Hematopoietic multipotent progenitor cell treated with erythropoietin and hydrocortisone succinate and interleukin-3 and kit ligand, for 17 days (in vitro differentiated cells): ENCODE data around the gene LIM2.
"Not testable (repeated sequence)": the region's sequence is repeated elsewhere in the genome, so short reads cannot be mapped to it uniquely, and the experiment has no call there.

Experiments used
- DNase-seq: peaks from one replicate; pipeline ENCODE4 v3.0.0-alpha.2; 2015; ENCODE audit warnings: low spot score

Gene LIM2, protein sequence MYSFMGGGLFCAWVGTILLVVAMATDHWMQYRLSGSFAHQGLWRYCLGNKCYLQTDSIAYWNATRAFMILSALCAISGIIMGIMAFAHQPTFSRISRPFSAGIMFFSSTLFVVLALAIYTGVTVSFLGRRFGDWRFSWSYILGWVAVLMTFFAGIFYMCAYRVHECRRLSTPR

DNA sequence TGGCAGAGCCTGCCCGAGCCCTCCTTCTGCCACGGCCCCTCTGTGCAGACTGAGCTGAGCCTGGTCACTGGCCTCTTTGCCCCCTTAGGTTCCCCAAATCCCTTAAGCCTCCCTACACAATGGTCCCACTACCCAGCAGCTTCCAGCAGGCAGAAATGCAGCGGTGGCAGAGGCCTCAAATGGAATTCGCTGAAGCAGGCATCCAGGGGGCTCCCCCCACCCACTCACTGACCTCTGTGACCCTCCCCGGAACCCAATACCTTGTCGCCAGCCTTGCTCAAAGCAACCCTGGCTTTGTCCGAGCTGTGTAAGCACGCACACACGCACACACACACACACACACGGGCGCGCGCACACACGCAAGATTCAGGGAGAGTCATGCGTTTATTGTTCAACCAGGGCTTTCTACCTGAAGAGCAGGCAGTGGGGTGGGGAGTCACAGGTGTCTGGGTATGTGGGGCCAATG is at the start of gene LIM2:
Gene LIM2, minus strand, starts transcription at position 51 of the 466 bp plus-strand sequence. CDS start 531 bp downstream, outside the sequence.
- DNase-seq, result no peak

DNA sequence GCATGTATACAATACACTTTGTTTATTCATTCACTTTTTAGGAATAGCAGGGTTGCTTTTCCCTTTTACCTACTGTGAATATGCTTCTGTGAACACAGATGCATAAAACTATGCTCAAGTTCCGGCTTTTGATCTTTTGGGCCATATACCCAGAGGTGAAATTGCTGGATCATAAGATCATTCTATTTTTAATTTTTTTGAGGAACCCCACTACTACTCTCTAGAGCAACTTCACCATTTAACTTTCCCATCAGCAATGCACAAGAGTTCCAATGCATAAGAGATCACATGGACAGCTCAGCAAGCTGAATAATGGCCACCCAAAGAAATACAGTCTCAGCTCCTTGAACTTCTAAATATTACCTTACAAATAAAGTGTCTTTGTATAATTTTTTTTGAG is 46.7 kb upstream of the LIM2 start:
- DNase-seq, result no peak

DNA sequence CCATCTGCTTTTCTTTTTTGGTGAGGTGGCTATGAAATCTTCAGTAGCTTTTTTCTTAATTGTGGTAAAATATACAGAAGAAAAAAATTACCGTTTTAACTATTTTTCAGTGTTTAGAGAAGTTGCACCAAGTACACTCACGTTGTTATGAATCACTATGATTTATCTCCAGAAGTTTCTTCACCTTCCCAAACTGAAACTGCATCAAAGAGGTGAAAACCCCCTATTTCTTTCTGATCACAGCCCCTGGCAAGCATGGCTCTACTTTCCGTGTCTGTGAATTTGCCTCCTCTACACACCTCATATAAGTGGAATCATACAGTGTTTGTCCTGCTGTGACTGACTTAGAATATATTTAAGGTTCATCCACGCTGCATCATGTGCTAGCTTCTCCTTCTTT is 45.3 kb upstream of the LIM2 start:
- no peak for DNase-seq

DNA sequence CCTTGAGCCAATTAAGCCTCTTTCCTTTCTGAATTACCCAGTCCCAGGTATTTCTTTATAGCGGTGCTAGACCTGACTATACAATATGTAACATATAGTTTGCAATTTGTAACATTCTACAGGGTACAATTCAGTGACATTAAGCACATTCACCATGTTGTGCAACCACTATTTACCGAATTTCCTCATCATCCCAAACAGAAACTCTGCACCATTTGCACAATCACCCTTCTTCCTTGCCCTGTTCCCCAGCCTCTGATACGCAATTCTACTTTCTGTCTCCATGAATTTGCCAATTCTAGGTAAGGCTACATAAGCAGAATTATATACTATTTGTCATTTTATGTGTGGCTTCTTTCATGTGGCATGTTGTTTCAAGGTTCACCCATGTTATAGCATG is 43.4 kb upstream of the LIM2 start:
- DNase-seq, result no peak

DNA sequence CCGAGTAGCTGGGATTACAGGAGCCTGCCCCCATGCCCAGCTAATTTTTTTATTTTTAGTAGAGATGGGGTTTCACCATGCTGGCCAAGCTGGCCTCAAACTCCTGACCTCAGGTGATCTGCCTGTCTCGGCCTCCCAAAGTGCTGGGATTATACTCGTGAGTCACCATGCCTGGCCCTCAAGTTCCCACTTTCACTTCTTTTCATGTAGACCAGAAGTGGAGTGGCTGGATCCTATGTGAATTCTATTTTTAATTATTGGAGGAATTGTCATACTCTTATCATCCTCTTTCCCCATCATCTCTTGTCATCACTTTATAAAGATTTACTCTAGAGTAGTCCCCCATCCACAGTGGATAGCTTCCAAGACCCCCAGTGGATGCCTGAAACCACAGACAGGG is 42.4 kb upstream of the LIM2 start:
- DNase-seq, result no peak

DNA sequence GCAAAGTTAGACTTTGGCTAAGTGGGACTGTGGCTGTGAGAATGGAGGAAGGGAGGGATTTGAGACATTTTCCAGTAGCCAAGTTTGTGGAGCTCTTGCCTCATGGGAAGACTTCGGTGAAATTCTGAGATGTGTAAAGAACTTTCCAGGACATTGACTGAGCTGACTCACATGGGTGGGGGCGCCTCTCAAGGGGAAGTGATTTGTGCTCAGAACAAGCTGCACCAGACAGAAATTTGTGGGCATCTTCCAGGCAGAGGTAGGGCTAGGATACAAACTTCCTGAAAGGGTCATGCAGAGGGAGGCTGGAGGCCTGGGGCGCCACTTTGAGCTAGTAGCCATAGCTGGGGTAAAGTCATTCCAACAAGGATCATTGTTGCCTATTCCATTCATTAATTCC is 39.4 kb upstream of the LIM2 start:
- no peak for DNase-seq

DNA sequence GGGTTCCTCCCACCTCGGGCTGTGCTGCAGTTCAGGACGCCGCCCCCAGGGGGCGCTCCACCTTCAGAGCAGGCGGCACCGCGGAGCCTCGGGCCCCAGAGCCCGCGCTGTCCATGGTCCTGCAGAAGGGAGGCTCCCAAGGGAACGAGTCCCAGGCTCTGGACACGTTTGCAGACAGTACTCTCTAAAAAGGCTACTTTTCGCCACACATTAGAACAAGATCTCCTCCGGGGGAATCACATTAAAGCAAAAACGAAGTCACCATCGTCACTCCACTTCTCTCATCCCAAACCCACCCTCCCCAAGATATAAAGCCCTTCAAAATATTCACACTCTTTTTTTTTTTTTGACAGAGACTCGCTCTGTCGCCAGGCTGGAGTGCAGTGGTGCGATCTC is 34.3 kb upstream of the LIM2 start:
- DNase-seq, result peak; percentile 82

DNA sequence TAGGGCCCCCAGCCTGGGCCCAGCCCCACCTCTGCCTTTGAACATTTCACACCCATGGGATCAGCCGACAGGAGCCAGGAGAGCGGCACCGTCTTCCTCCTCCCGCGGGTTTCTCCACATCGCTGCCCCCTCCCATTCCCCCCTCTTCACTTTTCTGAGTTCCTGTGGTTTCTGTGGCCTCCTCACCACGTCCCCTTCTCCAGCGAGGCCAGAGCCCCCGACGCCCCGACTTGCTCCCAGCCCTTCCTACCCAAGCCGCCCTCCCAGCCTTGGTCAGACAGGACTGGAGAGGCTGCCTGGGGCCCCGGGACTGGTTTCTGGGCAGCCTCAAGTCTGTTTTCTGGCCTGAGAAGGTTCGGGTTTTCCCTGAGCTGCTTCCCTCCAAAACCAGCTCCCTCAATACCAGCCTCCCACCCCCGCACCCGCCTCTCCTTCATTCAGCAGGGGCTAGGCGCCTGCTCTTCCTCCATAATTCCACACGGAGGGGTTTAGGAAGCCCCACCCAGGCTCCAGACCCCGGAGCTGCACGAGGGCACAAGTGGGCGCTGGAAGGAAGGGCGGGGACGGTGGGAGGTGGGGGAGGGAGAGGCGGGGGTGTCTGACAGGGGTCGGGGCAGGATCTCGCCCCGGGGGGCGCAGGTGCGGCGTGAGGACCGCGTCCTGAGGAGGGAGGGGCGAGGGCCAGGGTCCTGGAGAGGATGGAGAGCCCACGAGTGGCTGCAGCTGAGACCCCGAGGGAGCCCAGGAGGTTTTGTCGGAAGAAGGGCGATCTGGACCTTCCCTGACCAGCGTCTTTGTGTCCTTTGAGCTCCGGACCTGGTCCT is 33.7 kb upstream of the LIM2 start:
- DNase-seq, result no peak

DNA sequence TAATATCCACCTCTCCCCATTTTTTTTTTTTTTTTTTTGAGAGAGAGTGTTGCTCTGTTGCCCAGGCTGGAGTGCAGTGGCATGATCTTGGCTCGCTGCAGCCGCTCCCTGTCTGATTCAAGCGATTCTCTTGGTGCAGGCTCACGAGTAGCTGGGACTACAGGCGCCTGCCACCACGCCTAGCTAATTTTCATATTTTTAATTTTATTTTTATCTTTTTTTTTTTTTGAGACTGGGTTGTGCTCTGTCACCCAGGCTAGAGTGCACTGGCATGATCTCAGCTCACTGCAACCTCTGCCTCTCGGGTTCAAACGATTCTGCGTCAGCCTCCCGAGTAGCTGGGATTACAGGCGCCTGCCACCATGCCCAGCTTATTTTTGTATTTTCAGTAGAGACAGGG is 32.7 kb upstream of the LIM2 start:
- not testable (repeated sequence) for DNase-seq

DNA sequence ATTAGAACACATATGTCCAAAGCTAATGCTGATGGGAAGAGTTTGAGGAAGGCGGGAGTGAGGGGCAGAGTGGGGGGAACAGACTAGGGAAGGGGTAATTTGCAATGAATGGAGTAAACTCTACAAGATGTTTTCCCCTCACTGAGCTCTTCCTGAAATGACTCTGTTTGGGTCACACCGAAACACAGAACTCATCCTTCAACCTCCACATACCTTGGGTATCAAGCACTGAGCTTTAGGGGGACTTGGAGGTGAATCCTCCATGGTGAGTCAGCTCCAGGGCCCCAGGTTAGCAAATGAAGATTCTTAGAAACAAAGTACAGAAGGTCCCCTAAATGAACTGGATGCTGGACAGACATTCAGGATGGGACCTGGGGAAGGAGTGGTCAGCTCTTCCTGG is 30.9 kb upstream of the LIM2 start:
- no peak for DNase-seq

DNA sequence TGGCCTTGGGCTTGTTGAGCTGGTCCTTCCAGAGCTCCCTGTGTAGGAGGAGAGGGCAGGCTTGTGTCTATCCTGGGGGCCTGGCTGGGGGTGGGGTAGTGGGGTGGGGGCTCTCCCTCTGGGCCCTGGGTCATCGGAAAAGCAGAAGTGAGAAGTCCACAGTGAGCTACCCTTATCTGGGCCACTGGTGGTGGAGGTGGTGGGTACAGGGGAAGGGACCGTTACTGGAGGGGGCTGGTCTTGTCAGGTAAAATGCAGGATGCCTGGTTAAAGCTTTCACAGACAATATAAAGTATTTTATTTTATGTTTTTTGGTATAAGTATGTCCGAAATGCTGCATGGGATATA is 30.0 kb upstream of the LIM2 start:
- no peak for DNase-seq

DNA sequence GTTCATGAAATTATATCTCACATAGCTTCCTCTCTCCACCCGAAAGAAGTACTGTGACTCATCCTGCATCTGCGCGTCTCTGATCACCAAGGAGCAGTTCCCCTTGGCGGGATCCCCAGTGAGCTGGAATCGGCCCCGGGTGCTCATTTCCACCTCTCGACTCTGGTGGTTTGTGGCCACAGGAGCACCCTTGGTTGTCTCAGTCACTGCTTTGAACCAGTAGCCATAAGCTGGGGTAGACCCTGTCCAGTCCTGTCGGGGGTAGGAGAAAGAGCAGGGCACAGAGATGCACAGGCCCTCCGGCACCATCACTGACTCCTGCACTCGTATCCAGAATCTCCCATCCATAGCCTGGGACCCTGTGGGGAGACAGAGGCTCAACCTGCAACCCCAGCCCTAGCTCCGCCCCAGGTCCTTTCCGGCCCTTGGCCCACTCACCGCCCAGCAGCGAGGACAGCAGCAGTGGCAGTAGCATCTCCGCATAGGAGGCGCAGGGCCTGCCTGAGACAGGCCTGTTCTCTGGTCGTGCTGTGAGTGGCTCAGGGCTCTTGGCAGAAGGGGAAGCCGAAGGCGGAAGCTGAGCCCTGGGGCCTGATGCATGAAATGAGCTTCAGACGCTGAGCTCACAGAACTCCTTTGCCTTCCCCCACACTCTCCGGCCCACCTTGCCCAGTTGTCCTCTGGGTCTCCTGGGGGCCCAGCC is 29.5 kb upstream of the LIM2 start, which contains the start of gene SIGLEC10:
Gene SIGLEC10, minus strand, starts transcription at position 536 of the 703 bp plus-strand sequence. Its CDS starts 61 bp downstream, at position 475.
- DNase-seq, result no peak

DNA sequence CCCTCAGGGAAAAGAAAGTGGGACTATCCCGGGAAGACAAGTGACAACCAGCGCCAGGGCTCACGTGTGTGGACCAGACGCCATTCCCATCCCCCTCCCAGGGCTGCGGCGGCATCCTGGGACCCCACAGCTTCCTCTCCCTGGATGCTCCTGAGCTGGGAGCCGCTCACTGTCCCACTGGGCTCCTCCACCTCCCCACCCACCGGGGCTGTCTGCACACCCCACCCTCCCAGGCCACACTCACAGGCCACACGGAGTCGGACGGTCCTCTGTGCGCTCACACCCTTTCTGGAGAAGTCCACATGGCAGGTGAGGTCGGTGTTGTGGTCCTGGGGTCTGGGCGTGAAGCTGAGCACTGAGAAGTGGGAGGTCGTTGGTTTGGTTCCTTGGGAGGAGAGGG is 28.6 kb upstream of the LIM2 start:
- DNase-seq, result not testable (repeated sequence)

DNA sequence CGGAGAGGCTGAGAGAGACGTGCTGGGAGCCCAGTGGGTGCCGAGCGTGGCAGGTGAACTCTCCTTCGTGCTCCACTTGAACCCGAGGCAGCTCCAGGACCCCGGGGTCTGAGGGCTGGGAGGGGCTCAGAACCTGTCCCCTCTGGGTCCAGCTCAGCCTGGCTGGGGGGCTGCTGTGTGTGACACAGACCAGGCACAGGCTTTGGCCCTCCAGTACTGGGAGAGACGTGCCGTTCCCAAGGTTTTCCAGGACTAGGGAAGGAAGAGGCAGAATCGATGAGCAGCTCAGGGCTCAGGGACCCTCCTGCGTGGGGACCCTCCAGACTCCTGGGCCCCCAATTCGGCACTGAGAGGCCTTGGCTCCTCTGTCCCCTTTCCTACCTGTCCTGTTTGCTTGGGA is 27.4 kb upstream of the LIM2 start:
- no peak for DNase-seq

DNA sequence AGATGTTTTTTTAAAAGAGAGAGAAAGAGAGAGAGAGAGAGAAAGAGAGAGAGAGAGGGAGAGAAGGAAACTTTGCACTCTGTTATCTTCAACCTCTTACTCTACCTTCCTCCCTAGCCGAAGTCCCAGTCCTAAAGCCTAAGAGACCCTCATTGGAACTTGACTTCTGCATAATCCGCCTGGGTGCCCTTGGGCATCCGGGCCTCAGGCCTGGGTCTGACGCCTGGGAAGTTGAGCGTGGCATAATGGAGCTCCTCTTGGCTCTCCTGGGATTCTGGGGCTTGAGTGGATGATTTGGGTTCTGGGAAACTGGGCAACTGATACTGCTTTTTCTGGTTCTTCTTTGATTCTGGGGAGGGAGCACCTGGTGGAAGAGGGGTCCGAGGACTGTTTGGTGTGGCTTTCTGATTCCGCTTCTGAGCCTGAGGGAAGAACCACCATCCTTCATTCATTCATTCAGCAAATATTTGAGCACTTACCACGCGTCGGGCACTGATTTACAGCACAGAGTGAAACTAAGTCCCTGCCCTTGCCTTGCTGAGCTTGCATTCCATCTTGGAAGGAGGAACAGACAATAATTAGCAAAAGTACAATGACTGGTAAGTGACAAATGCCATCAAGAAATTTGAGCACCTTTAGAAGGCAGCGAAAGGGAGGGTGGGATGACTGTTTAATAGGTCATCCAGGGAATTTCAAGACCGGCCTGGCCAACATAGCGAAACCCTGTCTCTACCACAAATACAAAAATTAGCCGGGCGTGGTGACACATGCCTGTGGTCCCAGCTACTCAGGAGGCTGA is 23.4 kb upstream of the LIM2 start:
- DNase-seq, result no peak

DNA sequence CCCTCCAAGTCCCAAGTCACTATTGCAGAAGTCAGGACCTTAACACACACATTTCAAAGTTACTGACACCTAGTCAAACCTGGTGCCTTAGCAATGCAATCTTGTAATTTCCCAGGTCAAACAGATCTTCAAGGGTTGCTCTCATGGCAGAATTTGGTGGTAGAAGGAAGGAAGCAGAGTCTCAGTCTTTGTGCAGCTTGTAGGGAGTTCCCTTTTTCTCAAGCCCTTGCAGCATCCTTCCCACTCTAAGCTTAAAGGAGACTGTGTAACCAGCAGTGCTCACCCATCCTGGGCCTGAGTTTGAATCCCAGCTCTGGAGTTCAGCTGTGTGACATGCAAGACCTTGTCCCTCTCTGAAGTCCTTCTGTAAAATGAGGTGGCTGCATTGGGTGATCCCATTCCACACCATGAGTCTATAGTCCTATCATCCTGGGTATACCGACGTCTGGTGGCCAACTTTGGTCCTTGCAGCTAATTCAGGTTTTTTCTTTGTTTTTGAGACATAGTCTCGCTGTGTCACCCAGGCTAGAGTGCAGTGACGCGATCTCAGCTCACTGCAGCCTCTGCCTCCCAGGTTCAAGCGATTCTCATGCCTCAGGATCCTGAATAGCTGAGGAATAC is 19.8 kb upstream of the LIM2 start:
- peak; percentile 42 for DNase-seq

DNA sequence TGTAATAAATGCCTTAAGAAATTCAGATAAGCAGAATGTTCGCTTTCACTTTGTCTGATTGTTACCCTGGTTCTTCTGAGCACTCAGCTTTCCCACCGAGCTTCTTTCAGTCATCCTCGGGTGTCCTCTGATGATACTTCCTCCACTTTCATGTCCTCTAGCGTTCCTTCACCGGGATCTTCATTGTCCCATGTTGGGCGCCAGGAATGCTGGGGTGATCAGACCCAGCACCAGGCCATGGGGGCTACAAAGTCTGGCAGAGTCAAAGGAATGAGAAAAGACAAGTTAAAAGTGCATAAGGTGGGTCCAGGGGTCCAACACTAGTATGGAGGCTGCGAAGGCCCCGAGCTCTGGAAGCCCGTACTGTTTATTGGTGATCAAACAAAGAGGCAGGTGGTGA is 14.3 kb upstream of the LIM2 start:
- DNase-seq, result no peak

DNA sequence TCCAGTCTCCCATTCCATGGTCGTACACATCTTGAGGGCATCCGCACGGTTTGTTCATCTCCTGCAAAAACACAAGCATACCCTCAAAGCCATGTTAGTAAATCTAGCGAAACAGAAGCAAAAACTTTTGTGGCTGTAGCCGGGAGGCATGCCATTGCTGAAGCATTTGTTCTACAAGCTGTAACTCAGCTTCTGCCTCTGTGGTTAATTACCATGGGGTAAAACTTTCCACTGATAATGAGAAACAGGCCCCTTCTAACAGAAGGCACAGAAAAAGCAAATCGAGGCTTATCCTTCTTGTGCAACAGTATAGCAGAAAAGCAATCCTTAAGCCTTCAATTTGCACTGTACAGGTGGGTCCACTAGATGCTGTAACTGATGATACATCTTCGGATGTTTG is 12.2 kb upstream of the LIM2 start:
- DNase-seq, result not testable (repeated sequence)

DNA sequence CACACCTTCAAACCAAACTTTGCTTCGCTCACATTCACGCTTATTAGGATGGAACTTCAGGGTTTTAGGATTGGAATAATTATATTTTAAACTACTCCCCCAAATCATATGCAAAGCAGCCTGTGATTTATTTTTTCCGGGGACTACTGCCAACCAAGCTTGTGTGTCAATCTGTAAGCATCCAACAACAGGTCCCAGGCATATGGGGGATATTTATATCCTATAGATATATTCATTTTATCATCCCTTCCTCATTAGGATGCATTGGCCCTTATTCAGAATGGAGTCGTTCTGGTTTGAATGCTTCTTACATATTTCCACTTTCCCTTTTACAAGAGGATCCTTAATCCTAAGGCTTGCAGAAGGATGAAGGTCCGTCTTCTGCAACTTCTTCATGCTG is 11.5 kb upstream of the LIM2 start:
- DNase-seq, result no peak

DNA sequence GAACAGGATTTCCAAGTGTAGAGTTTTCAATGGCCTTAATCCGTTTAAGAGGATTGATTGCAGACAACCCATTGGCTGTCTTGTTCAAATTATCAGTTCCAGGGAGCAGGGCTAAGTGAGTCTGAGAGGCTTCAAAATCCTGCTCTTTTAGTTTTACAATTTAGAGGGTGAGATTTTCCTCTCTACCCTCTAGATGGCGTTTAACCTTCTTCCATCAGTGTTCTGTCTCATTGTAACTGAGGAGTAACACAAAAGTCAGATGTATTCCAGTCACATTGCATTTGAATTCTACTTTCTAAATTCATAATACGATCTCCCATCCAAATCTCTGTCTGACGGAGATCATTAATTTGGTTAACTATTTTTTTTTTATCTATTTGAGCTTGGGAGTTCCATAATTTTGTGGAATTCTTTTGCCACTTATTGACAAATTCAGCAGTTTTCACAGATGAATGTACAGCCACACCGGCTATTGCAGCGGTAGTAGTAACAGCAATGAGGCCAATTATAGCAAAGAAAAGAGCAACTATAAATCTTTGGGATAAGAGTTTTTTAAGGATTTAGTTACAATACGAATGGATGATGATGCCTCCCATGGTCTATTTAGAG is 10.4 kb upstream of the LIM2 start:
- DNase-seq, result peak; percentile 35

DNA sequence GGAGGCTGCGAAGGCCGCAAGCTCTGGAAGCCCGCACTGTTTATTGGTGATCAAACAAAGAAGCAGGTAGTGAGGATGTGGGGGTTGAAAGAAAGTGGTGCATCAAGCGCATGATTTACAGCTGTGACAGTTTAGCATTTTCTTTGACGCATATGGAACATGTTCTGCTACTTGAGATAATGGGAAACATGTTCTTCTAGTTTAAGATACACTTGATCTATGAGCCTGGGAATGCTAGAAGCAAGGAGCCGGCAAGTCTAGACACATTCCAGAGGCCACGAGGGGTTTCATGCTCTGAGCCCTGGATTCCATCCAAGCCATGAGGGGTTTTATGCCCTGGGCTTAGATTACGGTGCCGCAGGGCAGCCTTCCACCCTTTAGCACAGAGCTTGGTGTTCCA is 9.7 kb upstream of the LIM2 start:
- DNase-seq, result not testable (repeated sequence)
